ENCODE data around the gene PDE4D.

DNA sequence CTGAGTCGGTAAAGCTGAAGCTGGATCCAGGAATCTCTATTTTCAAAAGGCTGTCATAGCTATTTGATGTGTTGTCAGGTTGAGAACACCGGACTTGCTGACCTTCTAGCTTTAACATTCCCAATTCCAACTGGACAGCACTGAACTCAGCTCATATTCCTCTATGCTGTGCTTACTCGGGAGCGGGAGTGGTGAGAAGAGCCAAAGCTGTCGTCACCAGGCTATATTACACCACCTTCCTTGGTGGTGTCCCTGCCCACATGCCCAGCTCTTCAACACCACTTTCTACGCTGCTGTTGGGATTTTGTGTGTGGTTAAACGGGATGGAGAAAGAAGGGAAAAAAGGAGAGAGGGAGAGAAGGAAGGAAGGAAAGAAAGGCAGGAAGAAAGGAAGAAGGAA is 657.1 kb downstream of the PDE4D start:
- TF ChIP-seq, protein P1, sequence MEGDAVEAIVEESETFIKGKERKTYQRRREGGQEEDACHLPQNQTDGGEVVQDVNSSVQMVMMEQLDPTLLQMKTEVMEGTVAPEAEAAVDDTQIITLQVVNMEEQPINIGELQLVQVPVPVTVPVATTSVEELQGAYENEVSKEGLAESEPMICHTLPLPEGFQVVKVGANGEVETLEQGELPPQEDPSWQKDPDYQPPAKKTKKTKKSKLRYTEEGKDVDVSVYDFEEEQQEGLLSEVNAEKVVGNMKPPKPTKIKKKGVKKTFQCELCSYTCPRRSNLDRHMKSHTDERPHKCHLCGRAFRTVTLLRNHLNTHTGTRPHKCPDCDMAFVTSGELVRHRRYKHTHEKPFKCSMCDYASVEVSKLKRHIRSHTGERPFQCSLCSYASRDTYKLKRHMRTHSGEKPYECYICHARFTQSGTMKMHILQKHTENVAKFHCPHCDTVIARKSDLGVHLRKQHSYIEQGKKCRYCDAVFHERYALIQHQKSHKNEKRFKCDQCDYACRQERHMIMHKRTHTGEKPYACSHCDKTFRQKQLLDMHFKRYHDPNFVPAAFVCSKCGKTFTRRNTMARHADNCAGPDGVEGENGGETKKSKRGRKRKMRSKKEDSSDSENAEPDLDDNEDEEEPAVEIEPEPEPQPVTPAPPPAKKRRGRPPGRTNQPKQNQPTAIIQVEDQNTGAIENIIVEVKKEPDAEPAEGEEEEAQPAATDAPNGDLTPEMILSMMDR (IDR thresholded peaks at IDR 0.05): no peak
- TF ChIP-seq POLR2A (IDR thresholded peaks at IDR 0.05): no peak
